ENCODE data around the gene MEN1.
A peak's percentile ranks its signal among the peaks of the same experiment; 100 is the strongest.

Gene MEN1

DNA sequence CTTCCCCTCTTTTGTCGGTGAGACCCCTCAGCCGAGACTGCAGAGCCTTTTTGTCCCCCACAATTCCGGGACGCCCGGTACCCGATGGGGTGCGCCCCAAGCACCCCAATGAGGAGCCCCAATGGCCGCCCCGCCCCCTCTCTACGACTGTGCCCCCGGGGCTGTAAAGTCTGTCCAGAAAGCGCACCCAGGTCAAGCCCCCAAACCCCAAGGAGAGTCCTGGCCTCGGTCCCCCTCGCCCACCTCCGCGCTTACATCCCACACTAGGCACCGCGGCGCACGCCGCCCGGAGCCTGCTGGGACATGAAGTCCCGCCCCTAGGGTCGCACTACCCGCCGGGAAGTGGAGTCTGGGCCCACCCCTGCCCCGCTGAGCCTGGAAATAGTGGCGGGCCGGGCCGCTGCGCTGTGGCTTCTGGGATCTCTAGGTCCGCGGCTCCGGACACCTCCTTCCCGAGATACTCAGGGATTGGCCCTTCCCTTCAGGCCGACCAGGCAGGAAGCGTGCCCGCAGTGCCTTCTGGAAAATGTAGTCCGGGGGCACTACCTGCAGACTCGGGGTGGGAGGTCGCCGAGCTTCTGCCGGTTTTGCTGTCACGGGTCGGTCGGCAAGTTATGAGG is at the start of gene MEN1:
TSS of gene MEN1 (minus strand) at position 281 of the 620 bp plus-strand sequence. CDS start 442 bp downstream, outside the sequence.
- Mint-ChIP-seq H3K36me3 (peaks cover 3% of the 10 kb centered on the region), H3K4me3 (peak within 1 kb of the TSS; percentile 97), H3K27me3 (no peaks in the 10 kb centered on the region), H3K9me3 (no peaks in the 10 kb centered on the region), H3K27ac (peak within 1 kb of the TSS; percentile 91), H3K4me1 (peaks cover 30% of the 10 kb centered on the region)

DNA sequence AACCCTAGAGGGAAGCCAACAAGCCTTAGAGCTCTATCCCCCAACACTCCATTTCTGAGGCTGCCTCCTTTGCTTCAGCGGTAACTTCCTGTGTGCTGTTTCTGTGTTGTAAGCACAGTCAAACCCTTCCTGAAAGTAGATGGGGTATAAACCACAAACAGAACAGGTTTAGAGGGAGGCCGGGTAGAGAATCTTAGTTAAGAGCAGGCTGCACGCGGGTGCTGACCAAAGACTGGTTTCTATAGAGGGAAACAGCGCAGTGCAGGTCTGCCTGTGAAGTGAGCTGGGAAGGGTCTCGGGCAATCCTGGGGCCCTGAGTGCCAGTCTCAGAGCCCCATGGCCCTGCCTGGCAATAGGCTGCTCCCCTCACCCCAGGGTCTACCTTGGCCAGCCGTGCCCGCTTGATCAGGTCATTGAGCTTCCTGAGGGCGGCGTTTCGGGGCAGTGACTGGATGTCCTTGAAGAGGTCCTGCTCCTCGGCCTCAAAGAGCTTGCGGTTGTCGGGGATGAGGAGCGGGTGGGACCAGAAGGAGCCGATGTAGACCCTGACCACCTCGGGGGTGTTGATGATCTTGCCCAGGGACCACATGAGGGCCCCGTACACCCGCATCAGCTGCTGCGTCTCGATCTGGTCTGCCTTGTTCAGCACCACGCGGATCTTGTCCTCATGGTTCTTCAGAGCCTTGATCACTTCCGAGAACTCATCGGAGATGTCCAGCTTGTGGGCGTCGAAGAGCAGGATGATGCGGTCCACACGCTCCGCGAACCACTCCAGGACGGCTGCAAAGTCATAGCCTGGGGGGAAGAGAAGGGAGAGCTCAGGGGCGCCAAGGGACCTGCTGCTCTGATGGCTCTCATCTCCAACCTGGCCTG is 49.4 kb upstream of the MEN1 start:
- peaks cover 7% of the 10 kb centered on the region for H3K36me3 Mint-ChIP-seq

DNA sequence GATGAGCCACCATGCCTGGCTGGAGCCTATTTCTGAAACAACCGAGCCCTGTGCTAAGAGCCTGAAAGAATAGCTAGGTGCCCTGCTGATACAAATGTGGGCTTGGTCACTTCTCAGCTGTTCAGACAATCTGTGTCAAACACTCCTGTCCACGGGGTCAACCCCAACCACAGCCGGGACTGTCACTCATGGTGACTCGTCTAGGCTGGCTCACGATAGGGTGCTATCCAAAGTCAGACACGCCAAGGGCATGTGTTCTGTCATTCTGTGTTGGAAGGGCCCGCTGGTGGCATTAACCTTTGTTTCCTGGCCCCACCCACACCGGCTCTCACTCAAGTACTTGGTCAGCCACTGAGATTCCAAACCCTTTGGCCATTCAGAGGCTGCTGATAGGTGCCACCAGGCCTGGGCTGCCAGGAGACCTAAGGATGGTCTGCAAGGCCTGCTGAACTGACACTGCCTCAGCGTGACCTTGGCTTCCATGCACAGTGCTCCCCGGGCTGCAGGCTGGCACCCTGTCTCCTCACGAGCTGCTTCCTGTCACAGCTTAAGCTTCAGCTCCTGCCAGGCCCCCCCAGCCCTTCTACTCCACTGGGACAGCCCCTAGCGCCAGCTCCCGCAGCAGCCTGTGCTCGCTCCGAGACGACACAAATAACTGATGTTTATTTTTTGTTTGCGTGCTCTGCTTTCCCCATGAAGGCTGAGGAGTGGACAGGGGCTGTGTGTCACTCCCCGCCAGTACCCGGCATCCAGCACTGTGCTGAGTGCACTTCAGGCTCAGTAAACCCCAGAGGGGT is 48.3 kb upstream of the MEN1 start:
- Mint-ChIP-seq H3K27me3 (no peaks in the 10 kb centered on the region), H3K4me1 (peaks cover 84% of the 10 kb centered on the region), H3K36me3 (peaks cover 7% of the 10 kb centered on the region), H3K4me3 (peak overlapping the region; percentile 81), H3K9me3 (no peaks in the 10 kb centered on the region), H3K27ac (peak overlapping the region; percentile 93)

More for the DNA sequence above, 49.4 kb upstream of the MEN1 start:
- Mint-ChIP-seq H3K4me3 (peak overlapping the region; percentile 81), H3K9me3 (no peaks in the 10 kb centered on the region), H3K27ac (peak overlapping the region; percentile 93), H3K4me1 (peaks cover 85% of the 10 kb centered on the region), H3K27me3 (no peaks in the 10 kb centered on the region)

DNA sequence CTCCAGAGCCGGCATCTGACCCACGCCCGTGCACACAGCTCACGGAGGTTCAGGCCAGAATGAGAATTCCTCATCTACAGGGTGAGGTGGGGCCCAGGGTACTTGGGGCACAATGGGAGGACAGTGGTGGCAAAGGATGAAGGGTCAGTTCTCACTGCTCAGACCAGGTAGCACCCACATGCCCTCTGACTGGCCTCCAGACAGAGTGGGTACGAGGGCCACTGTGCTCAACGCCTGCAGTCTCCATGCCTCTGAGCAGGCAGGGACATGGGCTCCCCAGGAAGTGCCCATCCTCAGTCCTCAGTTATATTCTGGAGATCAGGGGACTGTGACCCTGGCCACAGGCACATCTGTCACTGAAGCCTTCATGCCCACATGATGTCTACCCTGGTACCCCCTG is 47.1 kb upstream of the MEN1 start:
- Mint-ChIP-seq H3K4me1 (peaks cover 84% of the 10 kb centered on the region), H3K27ac (peak overlapping the region; percentile 55), H3K9me3 (no peaks in the 10 kb centered on the region), H3K4me3 (peak overlapping the region; percentile 19), H3K36me3 (peaks cover 7% of the 10 kb centered on the region), H3K27me3 (no peaks in the 10 kb centered on the region)

DNA sequence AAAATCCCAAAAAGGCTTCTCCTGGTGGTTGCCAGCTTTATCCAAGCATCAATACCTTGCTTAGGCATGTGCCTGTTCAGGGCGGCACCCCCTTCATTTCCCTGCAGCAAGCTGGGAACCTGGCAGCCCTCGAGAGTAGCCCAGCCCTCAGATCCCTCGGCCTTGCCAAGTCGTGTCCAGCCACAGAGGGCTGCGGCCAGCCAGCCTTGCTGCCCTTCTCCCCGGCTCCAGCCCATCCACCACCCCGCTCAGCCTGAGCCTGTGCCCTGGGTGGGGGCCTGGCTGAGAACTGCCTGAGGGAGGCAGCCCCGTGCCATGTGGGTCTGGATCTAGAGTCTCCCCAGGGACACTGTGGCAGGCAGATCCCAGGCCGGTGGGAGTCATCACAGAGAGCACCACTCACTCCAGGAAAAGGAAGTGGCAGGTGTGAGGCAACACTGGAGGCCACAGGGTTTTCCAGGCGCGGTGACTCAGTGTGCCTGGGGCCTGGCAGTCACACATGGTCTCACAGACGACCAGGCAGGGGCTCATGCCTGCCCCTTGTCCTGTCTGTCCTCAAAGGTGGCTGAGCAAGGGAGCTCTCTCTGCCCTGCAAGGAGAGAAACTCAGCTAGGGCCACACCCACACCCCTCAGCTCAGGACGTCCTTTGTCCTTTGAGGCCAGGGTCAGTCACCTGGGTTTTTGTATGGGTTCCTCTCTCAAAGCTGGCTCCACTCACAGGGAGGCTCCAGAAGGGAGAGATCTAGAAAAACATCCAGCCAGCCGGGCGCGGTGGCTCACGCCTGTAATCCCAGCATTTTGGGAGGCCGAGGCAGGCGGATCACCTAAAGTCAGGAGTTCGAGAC is 46.3 kb upstream of the MEN1 start:
- no peaks in the 10 kb centered on the region for H3K27me3 Mint-ChIP-seq
- peak overlapping the region; percentile 76 for H3K27ac Mint-ChIP-seq
- H3K4me3 Mint-ChIP-seq: peak overlapping the region; percentile 63
- peaks cover 7% of the 10 kb centered on the region for H3K36me3 Mint-ChIP-seq
- H3K4me1 Mint-ChIP-seq: peaks cover 86% of the 10 kb centered on the region
- no peaks in the 10 kb centered on the region for H3K9me3 Mint-ChIP-seq

DNA sequence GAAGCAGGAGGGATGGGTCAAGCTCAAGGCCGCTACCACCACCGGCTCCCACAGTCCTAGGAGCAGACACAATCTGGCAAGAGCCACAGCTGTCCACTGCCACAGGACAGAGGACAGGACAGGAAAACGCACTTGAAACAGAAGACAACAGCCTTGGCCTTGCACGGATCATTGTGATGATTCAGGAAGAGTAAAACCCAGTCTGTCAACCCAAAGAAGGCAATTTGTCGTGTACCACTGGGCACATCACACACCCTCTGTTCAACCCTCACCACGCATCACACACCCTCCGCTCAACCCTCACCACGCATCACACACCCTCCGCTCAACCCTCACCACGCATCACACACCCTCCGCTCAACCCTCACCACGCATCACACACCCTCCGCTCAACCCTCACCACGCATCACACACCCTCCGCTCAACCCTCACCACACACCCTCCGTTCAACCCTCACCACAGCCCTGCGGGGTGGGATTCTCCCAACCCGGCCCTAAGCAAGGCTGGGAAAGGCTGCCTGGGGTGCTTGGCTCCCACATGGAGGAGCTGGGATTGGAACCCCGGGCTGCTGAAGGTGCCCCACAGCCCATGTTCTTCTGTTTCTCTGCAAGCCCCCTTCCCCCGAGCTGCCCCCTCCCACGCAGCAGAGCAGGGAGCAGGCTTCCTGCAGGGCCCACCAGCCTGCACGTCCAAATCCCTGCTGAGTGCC is 45.4 kb upstream of the MEN1 start:
- Mint-ChIP-seq H3K9me3 (no peaks in the 10 kb centered on the region), H3K27ac (peak overlapping the region; percentile 87), H3K4me1 (peaks cover 88% of the 10 kb centered on the region), H3K4me3 (peak overlapping the region; percentile 66), H3K36me3 (peaks cover 7% of the 10 kb centered on the region), H3K27me3 (no peaks in the 10 kb centered on the region)

DNA sequence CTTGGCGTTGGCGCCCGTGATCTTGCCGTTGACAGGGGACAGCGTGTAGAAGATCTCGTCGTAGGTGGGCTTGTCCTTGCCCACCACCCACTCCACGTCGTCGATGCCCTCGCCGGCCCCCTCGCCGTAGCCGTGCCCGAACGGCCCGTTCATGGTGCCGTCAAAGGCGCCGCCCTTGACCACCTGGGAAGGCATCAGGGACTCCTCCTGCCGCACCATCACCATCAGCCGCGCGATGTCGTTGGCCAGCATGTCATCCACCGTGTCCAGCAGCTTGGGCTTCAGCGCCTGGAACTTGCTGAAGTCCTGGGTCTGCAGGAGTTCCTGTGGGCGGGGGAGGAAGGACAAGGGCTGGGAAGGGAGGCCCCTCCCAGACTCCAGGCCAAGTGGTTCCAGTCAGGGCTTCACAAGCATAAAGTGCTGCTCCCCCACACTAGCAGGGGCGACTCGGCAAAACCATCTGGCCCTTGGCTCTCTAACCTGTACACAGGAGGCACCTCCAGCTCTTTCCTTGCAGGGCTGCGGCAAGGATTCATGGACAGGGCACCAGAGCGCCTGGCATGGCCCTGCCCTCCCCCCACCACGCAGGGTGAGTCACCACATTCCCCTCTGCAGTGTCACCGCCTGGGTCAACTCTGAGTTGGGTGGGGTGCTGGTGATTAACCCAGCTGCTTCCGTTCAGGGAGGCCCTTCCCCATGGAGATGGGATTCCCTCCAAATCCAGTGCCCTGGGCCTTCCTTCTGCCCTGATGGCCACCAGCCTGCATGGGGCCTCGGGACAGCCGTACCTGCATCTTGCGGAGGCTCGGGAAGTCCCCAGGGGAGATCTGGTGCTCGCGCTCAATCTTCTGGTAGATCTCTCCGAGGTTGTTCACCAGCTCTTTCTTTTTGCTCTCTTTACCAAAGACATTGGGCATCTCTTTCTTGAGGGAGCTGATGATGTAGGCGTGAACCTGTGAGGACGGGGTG is 44.5 kb upstream of the MEN1 start:
- Mint-ChIP-seq H3K27me3 (no peaks in the 10 kb centered on the region), H3K27ac (peak overlapping the region; percentile 87), H3K4me1 (peaks cover 85% of the 10 kb centered on the region), H3K36me3 (peaks cover 7% of the 10 kb centered on the region), H3K9me3 (no peaks in the 10 kb centered on the region), H3K4me3 (peak overlapping the region; percentile 44)

DNA sequence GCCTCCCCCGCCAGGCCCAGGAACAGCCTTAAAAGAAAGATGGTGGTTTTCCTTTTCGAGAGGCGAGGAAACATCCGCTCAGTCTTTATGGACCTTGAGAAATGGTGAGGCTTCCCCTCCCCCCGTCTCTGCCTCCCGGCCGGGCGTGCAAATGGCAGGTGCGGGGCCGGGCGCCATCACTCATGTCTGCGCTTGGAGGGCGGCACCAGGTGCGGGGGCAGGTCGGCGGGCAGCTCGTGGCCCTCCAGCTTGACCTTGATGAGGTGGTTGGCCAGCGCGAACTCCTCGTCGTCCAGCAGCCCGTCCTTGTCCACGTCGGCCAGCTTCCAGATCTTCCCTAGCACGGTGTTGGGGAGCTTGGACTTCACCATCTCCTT is 43.8 kb upstream of the MEN1 start:
- Mint-ChIP-seq H3K27me3 (no peaks in the 10 kb centered on the region), H3K9me3 (no peaks in the 10 kb centered on the region), H3K36me3 (peaks cover 7% of the 10 kb centered on the region), H3K4me1 (peaks cover 85% of the 10 kb centered on the region), H3K4me3 (peak overlapping the region; percentile 7), H3K27ac (no peak overlapping the region)

DNA sequence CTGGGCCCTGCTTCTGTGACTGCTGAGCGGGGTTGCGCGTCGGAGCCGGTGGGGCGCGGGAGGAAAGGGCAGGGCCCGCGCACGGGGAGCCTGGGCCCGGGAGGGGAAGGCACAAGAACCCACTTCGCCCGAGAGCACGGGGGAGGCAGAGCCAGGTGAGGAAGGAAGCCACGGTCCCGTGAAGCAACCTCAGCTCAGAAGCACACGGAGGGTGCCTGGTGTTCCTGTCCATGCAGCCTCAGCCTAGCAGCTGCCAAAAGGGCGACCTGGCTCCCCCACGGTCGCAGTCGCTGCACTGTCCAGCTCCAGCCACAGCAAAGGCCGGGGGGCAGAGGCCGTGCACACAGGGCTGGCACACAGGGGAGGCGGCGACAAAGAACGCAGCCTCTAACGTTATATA is 43.4 kb upstream of the MEN1 start:
- peaks cover 7% of the 10 kb centered on the region for H3K36me3 Mint-ChIP-seq
- peaks cover 85% of the 10 kb centered on the region for H3K4me1 Mint-ChIP-seq
- H3K9me3 Mint-ChIP-seq: no peaks in the 10 kb centered on the region
- H3K27ac Mint-ChIP-seq: peak overlapping the region; percentile 96
- no peaks in the 10 kb centered on the region for H3K27me3 Mint-ChIP-seq
- H3K4me3 Mint-ChIP-seq: peak overlapping the region; percentile 59

DNA sequence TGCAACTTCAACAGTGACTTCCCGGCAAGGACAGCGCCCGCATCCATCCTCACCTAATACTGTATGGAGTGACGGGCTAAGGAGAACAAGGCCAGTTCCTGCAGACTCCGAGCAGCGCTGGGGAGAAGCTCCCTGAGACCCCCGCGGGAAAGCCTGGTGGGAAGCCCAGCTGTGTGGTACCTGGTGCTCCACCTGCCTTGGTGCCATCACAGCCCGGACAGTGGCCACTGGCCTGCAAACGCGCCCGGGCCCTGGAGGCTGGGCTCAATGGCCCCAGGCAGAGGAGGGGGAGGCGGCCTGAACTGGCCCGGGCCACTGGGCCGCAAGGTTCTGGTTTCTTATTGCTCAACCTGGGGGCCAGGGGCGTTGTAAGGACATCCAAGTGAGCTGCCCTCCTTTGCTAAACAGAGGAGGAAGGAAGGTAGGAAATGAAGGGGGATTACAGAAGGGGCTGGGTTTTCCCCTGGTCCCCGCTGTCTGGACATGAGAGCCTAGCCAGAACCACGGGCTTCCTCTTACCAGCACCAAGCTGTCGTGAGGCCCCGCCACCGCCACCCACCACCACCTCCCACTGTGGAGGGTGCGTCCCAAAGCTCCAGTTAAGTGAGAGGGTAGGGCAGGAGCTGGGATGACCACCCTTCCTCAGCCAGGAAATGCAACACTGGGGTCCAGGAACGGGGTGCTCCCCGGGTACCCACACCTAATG is 42.6 kb upstream of the MEN1 start:
- peaks cover 6% of the 10 kb centered on the region for H3K36me3 Mint-ChIP-seq
- no peaks in the 10 kb centered on the region for H3K9me3 Mint-ChIP-seq
- peak overlapping the region; percentile 59 for H3K4me3 Mint-ChIP-seq
- H3K27me3 Mint-ChIP-seq: no peaks in the 10 kb centered on the region
- H3K27ac Mint-ChIP-seq: peak overlapping the region; percentile 96
- H3K4me1 Mint-ChIP-seq: peaks cover 87% of the 10 kb centered on the region

DNA sequence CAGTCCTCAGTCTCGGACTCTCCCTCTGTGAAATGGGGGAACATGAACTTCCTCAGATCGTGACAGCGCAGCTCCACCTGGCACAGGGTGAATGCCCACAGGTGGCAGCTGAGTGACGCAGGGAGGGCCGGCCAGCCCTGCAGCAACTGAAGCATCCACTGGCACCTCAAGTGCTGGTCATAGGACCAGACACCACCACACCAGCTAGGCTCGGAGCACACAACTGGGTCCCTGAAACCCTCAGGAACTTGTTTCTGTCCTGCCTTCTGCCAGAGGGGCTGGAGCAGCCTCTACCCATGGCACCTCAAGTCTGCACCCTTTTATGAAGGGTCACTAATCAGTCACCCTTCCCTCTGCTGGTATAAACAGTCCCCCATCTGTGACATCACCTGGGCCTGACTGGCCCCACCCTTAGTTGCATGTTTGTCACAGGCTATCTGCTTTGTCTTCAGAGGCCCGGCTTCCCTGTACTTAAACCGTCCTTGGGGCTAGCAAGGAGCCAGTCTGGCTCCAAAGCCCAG is 41.5 kb upstream of the MEN1 start:
- Mint-ChIP-seq H3K27ac (peak overlapping the region; percentile 36), H3K9me3 (no peaks in the 10 kb centered on the region), H3K4me1 (peaks cover 88% of the 10 kb centered on the region), H3K36me3 (peaks cover 6% of the 10 kb centered on the region), H3K4me3 (peak overlapping the region; percentile 58), H3K27me3 (no peaks in the 10 kb centered on the region)

DNA sequence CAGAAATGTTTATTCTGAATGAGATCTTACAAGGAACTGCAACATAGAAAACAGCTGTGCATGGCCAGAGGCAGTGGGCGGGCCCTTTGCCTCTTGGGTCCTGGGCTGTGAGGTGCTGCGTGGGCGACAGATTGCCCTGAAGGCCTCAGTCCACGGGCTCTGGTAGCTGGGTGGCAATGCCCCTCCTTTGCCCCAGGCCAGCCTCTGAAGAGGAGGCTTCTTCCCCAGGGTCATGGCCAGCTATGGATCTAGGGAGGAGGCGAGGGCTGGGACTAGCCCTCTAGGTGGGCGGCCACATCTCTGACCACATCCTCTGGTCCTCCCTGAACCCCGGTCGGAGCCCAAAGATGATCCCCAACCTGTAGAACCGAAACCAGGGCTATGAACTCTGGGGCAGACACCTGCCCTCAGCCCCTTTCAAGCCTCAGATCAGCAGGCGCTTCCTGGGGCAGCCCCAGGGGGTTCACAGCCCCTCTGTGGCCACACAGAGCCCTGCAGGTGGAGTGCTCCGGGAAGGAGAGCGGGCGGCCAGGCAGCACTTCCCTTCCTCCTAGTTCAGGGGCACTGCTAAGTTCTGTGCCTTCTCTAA is 40.7 kb upstream of the MEN1 start:
- Mint-ChIP-seq H3K36me3 (peaks cover 6% of the 10 kb centered on the region), H3K4me1 (peaks cover 81% of the 10 kb centered on the region), H3K4me3 (peak overlapping the region; percentile 58), H3K27me3 (no peaks in the 10 kb centered on the region), H3K9me3 (no peaks in the 10 kb centered on the region), H3K27ac (peak overlapping the region; percentile 36)
